SU-DHL-6 (cell line): ENCODE measurements around the gene REPS1.

ENCODE experiments used
- H2AFZ ChIP-seq: fragments of 200-600 bp; sonication (generic); 2 replicates; pipeline ENCODE4 v1.6.1; 2014; ENCODE audit warnings: low read depth, mild to moderate bottlenecking, moderate library complexity, mixed read lengths, antibody characterized with exemption, low read length; ENCODE audit not compliant: severe bottlenecking
- H3F3A ChIP-seq: fragments of 200-600 bp; shearing (Covaris generic); 2 replicates; pipeline ENCODE4 v1.6.0; 2016; ENCODE audit warnings: antibody characterized with exemption, mild to moderate bottlenecking; ENCODE audit not compliant: insufficient read depth
- H3K27ac ChIP-seq: fragments of 200-600 bp; sonication (generic); 2 replicates; pipeline ENCODE4 v1.5.1; 2016; ENCODE audit warnings: low read depth, mild to moderate bottlenecking, low read length, moderate library complexity, mixed read lengths
- H3K27me3 ChIP-seq: fragments of 200-600 bp; sonication (generic), shearing (Covaris generic); 2 replicates; pipeline ENCODE4 v1.6.0; 2014; ENCODE audit warnings: mild to moderate bottlenecking, low read length
- H3K36me3 ChIP-seq: fragments of 200-600 bp; sonication (generic); 2 replicates; pipeline ENCODE4 v1.6.1; 2014; ENCODE audit warnings: mild to moderate bottlenecking, low read length, mixed read lengths
- H3K4me2 ChIP-seq: fragments of 300-600, 200-600 bp; shearing (Covaris generic), sonication (generic); 2 replicates; pipeline ENCODE4 v1.6.0; 2014; ENCODE audit warnings: low read length, low read depth, mild to moderate bottlenecking; ENCODE audit not compliant: poor library complexity, severe bottlenecking
- H3K4me3 ChIP-seq: fragments of 200-600 bp; sonication (generic); 2 replicates; pipeline ENCODE4 v1.5.1; 2014; ENCODE audit warnings: antibody characterized with exemption, low read length, mild to moderate bottlenecking, mixed read lengths; ENCODE audit not compliant: insufficient read depth, poor library complexity, severe bottlenecking
- H3K79me2 ChIP-seq: fragments of 200-600 bp; sonication (generic); 2 replicates; pipeline ENCODE4 v1.6.1; 2014; ENCODE audit warnings: mild to moderate bottlenecking, low read length, moderate library complexity; ENCODE audit not compliant: insufficient read depth
- H3K9ac ChIP-seq: fragments of 200-600 bp; sonication (generic); 2 replicates; pipeline ENCODE4 v1.7.0; 2014; ENCODE audit warnings: mild to moderate bottlenecking, low read length
- H3K9me2 ChIP-seq: fragments of 200-600 bp; sonication (generic); replicated peaks from 2 replicates; pipeline ENCODE4 v1.6.1; 2014; ENCODE audit warnings: low read length; ENCODE audit not compliant: insufficient read depth
- H3K9me3 ChIP-seq: fragments of 200-600 bp; sonication (generic); 2 replicates; pipeline ENCODE4 v1.6.1; 2014; ENCODE audit warnings: low read length, mixed read lengths; ENCODE audit not compliant: insufficient read depth
- H4K20me1 ChIP-seq: fragments of 200-600 bp; sonication (generic); 2 replicates; pipeline ENCODE4 v1.6.1; 2014; ENCODE audit warnings: low read depth, mild to moderate bottlenecking, antibody characterized with exemption, low read length, moderate library complexity, mixed read lengths
- EZH2phosphoT487 ChIP-seq: fragments of 200-600 bp; sonication (generic), shearing (Covaris generic); conservative IDR thresholded peaks from 2 replicates; pipeline ENCODE4 v1.6.1; 2018; ENCODE audit warnings: mild to moderate bottlenecking, antibody characterized with exemption, low read length, moderate library complexity, mixed read lengths
- TF ChIP-seq, protein P1 (sequence below): fragments of 200-600 bp; sonication (generic); IDR thresholded peaks from one replicate; pipeline ENCODE4 v1.5.1; 2017; ENCODE audit warnings: antibody characterized with exemption, mild to moderate bottlenecking, low read length, moderate library complexity; ENCODE audit not compliant: insufficient read depth, poor library complexity, severe bottlenecking

Gene REPS1

GRCh38 chr6:138868181-138868580 lies 119.9 kb downstream of the REPS1 start:
- H3K9ac ChIP-seq, result no peak overlapping the region
- H3K9me3 ChIP-seq, result no peaks in the 10 kb centered on the region
- H3K36me3 ChIP-seq, result no peaks in the 10 kb centered on the region
- H4K20me1 ChIP-seq, result no peaks in the 10 kb centered on the region
- no peak overlapping the region for H2AFZ ChIP-seq
- H3K79me2 ChIP-seq, result no peaks in the 10 kb centered on the region
- TF ChIP-seq, protein P1, sequence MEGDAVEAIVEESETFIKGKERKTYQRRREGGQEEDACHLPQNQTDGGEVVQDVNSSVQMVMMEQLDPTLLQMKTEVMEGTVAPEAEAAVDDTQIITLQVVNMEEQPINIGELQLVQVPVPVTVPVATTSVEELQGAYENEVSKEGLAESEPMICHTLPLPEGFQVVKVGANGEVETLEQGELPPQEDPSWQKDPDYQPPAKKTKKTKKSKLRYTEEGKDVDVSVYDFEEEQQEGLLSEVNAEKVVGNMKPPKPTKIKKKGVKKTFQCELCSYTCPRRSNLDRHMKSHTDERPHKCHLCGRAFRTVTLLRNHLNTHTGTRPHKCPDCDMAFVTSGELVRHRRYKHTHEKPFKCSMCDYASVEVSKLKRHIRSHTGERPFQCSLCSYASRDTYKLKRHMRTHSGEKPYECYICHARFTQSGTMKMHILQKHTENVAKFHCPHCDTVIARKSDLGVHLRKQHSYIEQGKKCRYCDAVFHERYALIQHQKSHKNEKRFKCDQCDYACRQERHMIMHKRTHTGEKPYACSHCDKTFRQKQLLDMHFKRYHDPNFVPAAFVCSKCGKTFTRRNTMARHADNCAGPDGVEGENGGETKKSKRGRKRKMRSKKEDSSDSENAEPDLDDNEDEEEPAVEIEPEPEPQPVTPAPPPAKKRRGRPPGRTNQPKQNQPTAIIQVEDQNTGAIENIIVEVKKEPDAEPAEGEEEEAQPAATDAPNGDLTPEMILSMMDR, result no peak
- no peak for TF ChIP-seq EZH2phosphoT487
- no peaks in the 10 kb centered on the region for H3K9me2 ChIP-seq
- no peaks in the 10 kb centered on the region for H3K27me3 ChIP-seq
- H3F3A ChIP-seq, result no peaks in the 10 kb centered on the region
- no peak overlapping the region for H3K4me3 ChIP-seq
- no peak overlapping the region for H3K27ac ChIP-seq
- no peak overlapping the region for H3K4me2 ChIP-seq

GRCh38 chr6:138865480-138866109 lies 122.5 kb downstream of the REPS1 start:
- Histone ChIP-seq H3K4me2 (no peak overlapping the region), H3K79me2 (no peaks in the 10 kb centered on the region), H2AFZ (no peak overlapping the region), H3K9ac (no peak overlapping the region), H3K9me3 (no peaks in the 10 kb centered on the region), H3K36me3 (no peaks in the 10 kb centered on the region), H3K27ac (no peak overlapping the region), H3K9me2 (no peaks in the 10 kb centered on the region), H3F3A (no peaks in the 10 kb centered on the region), H3K27me3 (no peaks in the 10 kb centered on the region), H4K20me1 (no peaks in the 10 kb centered on the region), H3K4me3 (no peak overlapping the region)
- TF ChIP-seq, protein P1, result no peak
- no peak for TF ChIP-seq EZH2phosphoT487

DNA sequence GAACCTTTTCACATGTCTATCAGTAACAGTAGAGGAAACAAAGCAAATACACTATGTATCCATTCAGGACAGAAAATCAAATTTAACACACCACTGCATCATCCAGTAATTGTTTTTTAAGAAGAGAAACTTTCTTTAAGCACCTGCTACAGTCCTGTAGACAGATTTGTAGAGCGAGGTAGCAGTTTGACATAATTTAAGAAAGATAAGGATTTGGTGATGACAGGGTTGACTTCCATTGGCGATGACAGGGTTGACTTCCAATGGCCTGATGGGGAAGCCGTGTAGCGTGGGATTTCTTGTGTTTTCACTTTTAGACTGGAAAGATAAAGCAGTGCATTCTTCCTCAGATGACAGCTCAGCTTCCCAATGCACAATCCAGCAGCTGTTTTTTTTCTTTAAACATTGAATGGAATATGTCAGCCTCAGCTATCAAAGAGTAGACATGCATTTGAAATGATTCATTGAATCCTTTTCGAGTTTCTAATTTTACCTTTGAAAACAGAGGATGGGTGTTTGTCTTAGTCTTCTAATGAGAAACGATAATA lies 123.6 kb downstream of the REPS1 start:
- H3K4me2 ChIP-seq, result no peak overlapping the region
- no peak overlapping the region for H3K27ac ChIP-seq
- H4K20me1 ChIP-seq, result no peaks in the 10 kb centered on the region
- no peaks in the 10 kb centered on the region for H3K9me3 ChIP-seq
- no peaks in the 10 kb centered on the region for H3K9me2 ChIP-seq
- TF ChIP-seq, protein P1, result no peak
- no peak for TF ChIP-seq EZH2phosphoT487
- no peaks in the 10 kb centered on the region for H3K36me3 ChIP-seq
- H3F3A ChIP-seq, result no peaks in the 10 kb centered on the region
- H3K4me3 ChIP-seq, result no peak overlapping the region
- H3K27me3 ChIP-seq, result no peaks in the 10 kb centered on the region
- no peak overlapping the region for H2AFZ ChIP-seq
- no peak overlapping the region for H3K9ac ChIP-seq
- H3K79me2 ChIP-seq, result no peaks in the 10 kb centered on the region
